Activated CD8-positive, alpha-beta memory T cell treated with anti-CD3 and anti-CD28 coated beads, Interleukin-2, amount 50 U/mL, for 1 hour (primary cell): ENCODE data around the gene SLC26A4.

Experiments
- DNase-seq: peaks from one replicate; pipeline ENCODE4 v3.0.0-alpha.2; 2020; ENCODE audit errors: extremely low read depth

Gene SLC26A4

DNA sequence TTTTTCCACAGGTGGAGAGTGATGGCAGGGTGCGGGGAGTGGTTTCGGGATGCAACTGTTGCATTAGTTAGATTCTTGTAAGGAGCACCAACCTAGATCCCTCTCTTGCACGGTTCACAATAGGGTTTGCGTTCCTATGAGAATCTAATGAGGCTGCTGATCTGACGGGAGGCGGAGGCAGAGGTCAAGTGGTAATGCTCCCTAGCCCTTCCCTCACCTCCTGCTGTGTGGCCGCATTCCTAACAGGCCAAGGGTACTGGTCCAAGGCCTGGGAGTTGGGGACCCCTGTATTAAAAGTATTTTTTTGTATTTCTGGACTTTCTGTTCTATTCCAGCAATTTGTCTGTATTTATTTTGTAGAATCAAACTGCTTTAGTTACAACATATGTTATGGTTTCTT, 90.5 kb downstream of the SLC26A4 start:
- DNase-seq = no peak

DNA sequence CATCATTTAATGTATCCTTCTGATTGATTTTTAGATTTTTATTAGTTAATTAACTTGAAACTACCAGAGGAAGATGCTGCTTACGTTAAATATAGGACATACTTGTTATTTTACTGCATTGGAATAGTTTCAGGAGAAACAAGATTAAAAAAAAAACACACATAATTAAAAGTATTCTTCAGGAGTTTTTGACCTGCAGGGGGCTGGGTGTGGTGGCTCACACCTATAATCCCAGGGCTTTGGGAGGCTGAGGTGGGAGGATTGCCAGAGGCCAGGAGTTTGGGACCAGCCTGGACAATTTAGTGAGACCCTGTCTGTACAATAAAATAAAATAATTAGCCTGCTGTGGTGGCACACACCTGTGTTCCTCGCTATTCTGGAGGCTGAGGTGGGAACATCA, 94.0 kb downstream of the SLC26A4 start:
- DNase-seq = no peak

DNA sequence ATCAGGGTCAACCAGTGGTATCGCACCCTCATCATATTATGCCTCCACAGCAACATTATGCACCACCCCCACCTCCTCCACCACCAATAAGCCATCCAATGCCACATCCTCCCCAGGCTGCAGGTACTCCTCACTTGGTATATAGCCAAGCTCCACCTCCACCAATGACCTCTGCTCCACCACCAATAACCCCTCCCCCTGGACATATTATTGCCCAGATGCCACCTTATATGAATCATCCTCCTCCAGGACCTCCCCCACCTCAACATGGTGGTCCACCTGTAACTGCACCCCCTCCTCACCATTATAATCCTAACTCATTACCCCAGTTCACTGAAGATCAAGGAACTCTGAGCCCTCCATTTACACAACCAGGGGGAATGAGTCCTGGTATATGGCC, 98.0 kb downstream of the SLC26A4 start:
- DNase-seq = no peak

DNA sequence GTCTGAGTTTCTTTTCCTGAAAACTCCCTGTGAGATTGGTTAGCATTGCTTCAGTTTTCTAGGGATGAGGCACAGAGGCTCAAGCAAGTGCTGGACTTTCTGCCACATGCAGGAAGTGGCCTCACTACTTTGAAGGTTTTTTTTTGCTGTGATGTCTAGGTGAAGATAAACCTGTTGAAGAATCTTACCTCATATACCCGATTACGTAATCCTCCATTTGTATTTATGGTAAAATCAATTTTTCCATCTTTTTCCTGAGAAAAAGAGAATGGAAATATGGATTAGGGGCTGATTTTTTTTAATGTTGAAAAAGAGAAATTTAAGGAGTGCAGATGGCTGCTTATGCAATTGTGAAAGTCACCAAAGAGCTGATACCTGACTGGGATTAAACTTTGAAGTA, 106.8 kb downstream of the SLC26A4 start:
- no peak for DNase-seq
